Measurements from ENCODE around the gene PRPH.
"Not testable (repeated sequence)": the region's sequence is repeated elsewhere in the genome, so short reads cannot be mapped to it uniquely, and the experiment has no call there.

Gene PRPH

GRCh38 chr12:49276304-49277290, 18.4 kb upstream of the PRPH start:
- no peak for DNase-seq (ENCODE audit: low spot score)

DNA sequence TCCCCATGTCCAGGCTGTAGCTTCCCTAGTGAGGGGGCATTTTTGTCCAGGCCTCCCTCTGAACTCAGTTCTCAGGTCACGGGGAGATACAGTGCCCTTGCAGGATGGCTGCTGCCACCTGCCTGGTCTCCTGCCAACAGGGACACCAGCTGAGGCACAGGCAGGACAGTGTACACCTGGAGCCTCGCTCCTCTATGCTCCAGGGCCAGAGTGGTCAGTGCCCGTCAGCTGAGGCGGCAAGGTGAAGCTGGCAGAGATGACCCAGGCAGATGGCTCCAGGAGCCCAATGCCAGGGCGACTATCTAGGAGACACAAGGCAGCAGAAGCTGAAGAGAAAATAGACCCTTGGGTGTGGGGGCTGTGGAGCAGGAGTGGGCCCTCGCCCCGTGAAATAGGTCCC, 17.5 kb upstream of the PRPH start:
- DNase-seq (ENCODE audit: low spot score), result no peak

DNA sequence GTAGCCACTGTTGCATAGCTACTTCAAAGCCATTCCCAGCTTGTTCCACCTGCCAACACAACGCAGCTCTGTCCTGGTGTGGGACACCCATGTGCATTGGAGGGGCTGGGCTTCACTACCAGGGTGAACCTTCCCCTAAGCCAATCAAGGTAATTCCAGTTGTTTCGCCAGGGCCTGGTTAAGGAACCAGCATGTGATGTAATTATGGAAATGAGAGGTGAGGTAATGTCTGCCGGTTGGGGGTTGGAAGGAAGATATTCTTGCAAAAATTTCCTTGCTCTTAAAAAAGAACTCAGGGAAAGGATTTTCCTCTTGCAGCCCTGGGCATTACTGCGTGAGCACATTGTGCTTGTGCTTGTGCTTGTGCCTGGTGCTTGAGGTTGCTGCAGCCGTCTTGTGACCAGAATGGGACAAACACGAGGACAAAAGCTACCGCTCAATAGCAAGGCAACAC, 15.2 kb upstream of the PRPH start:
- DNase-seq (ENCODE audit: low spot score), result no peak

GRCh38 chr12:49280545-49280944, 14.4 kb upstream of the PRPH start:
- DNase-seq (ENCODE audit: low spot score), result not testable (repeated sequence)

DNA sequence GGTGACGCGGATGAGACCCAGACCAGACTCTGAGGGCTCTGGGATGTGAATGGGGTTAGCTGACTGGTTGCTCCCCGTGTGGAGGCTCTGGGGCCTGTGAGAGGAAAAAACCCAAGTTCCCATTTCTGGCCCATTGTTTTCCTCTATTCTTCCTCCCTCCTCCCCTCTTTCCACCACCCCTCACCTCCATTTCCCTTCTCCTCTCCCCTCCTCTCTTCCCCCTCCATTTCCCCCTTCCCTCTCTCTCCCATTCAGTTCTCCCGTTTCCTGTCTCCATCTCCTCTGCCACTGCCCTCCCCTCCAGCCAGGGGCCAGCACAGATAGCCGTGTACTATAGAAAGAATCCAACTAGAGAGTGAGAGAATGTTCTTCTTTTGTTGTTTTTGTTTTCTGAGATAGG, 12.6 kb upstream of the PRPH start:
- DNase-seq (ENCODE audit: low spot score), result no peak

GRCh38 chr12:49282740-49283375, 12.1 kb upstream of the PRPH start:
- DNase-seq (ENCODE audit: low spot score), result not testable (repeated sequence)

DNA sequence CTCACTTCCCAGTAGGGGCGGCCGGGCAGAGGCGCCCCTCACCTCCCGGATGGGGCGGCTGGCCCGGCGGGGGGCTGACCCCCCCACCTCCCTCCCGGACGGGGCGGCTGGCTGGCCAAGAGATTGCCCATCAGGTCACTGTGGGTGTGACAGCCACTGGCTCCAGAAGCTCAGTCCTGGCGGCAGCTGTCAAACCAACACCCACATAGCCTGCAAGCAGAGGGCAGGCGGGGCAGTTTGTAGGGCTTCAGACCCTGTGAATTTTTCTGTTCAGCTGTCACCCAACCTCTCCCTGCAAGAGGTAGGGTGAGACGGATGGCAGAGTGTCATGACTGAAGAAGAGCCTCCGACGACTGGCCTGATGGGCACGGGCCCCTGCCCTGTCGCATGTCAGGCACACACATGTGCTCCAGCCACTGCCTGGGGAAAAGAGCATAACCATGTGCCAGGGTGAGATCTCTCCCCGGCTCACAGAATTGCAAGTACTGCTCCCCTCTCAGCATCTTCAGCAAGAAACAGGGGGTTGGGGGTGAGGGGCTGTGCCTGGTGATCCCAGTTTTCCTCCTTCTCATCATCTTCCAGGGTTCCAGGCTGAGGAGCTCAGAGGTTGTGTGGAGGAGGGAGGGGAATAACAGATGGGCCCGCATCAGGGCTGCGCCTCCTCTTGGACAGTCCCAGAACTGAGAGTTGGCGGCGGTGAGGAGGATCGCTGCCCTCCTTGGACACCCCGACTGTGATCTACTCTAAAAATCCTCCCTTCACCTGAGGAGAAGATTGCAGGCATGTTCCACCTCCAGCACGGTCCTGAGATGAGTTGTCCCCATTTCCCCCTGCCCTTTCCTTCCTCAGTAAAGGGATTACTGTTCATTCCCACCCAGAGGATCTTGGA, 11.2 kb upstream of the PRPH start:
- DNase-seq (ENCODE audit: low spot score), result peak; percentile 44

- DNase-seq (ENCODE audit: low spot score), result no peak
Observed at GRCh38 chr12:49284672-49285071, 10.3 kb upstream of the PRPH start.

DNA sequence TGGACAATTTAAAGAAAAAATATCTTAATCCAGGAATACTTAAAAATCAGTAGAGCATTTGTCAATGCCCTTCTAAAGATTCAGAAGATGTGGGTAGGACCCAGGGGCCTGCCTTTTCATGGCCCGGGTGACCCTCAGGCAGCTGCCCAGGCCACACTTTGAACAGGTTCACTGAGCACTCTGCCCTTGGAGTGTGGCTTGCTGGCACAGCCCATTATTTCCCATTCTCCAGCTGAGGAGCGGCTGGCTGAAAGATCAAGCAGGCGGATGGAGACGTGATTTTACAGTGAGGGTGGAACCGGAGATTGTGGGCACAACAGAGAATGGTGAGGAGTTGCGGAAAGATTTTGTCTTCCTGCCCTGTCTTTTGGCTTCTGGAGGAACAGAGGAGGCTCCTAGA, 7.1 kb upstream of the PRPH start:
- no peak for DNase-seq (ENCODE audit: low spot score)

DNA sequence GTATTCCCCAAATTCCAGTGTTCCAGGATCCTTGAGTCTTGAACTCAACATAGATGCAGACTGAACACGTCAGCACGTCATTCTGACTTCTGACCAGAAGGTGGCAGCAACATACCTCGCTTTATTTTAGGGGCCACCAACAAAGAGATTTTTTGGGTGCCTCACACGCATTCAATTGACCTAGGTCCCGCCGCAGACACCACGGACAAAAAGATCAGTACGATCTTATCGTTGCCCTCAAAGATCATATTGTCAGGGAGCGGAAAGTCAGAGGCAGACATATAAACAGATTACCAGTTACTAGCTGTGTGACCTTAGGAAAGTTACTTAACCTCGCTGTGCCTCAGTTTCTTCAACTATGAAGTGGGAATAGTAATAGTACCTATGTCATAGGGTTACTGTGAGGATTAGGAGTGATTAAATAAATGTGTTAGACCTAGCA, 6.5 kb upstream of the PRPH start:
- DNase-seq (ENCODE audit: low spot score), result peak; percentile 82

- no peak for DNase-seq (ENCODE audit: low spot score)
Observed at GRCh38 chr12:49288922-49289555, 5.9 kb upstream of the PRPH start.

DNA sequence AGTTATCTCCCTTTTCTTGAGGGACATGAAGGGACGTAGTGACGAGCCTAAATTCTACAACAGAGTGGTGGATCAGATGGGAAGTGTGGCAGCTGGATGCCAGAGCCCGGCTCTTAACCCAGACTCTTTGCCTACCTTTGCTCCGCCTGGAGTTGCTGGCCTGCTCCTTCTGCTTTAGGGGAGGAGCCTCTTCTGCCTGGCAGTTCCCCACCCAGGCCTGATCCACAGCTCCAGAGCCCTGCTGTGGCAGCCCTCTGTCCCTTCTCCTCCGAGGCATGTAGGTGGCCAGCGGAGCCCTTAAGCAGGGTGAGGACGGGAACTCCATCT, 2.3 kb upstream of the PRPH start:
- no peak for DNase-seq (ENCODE audit: low spot score)

GRCh38 chr12:49293056-49293956, 1.6 kb upstream of the PRPH start:
- peak; percentile 53 for DNase-seq (ENCODE audit: low spot score)

- no peak for DNase-seq (ENCODE audit: low spot score)
Observed at GRCh38 chr12:49294086-49294803, 702 bp upstream of the PRPH start.

DNA sequence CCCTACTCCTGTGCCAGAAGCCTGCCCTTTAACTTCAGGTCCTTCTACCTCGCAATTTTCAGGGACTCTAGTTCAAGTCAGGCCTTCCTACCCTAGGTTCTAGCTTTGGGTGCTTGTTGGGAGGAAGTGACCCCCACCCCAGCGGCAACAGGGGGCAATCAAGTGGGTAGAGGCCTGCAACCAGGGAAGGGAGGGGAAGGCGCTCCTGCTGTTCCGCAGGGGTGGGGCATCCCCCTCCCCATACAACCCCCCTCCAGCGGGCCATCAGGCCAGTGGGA, 204 bp upstream of the PRPH start:
- DNase-seq (ENCODE audit: low spot score), result no peak

- peak; percentile 64 for DNase-seq (ENCODE audit: low spot score)
Observed at GRCh38 chr12:49296034-49296835, 1.3 kb downstream of the PRPH start.

- peak; percentile 37 for DNase-seq (ENCODE audit: low spot score)
Observed at GRCh38 chr12:49296836-49297694, 2.1 kb downstream of the PRPH start.

- DNase-seq (ENCODE audit: low spot score), result no peak
Observed at GRCh38 chr12:49297695-49298060, 2.7 kb downstream of the PRPH start.

GRCh38 chr12:49298160-49298559, 3.2 kb downstream of the PRPH start:
- no peak for DNase-seq (ENCODE audit: low spot score)

Measured in GM03348 (cell line).